Naive B cell (primary cell): ENCODE results near the gene ROBO3. TPM values are rescaled to one million over a fixed set of nuclear protein-coding genes. Genes with fewer than 3 reads are reported as not detected.

Source experiments
- ATAC-seq, 2 donors: fragments of 150-1000 bp; cut with Tn5 transposase; 2 replicates each; pipeline ENCODE4 v1.10.0; 2021; ENCODE audit warnings: low read depth in 2 of 2, mild to moderate bottlenecking in 2 of 2, moderate library complexity in 2 of 2
- DNase-seq: peaks from one replicate; pipeline ENCODE4 v3.0.0; 2022
- H3K27ac Mint-ChIP-seq, 6 donors: one replicate each; pipeline ENCODE4 v1.8.0; 2020 to 2022; ENCODE audit warnings: mild to moderate bottlenecking in 6 of 6, mixed read lengths in 6 of 6, moderate library complexity in 5 of 6, inconsistent platforms in 2 of 6
- H3K27me3 Mint-ChIP-seq, 3 donors: one replicate each; pipeline ENCODE4 v1.8.0; 2021 to 2022; ENCODE audit warnings: mixed read lengths in 3 of 3, mild to moderate bottlenecking in 1 of 3
- H3K36me3 Mint-ChIP-seq, 2 donors: one replicate each; pipeline ENCODE4 v1.8.0; 2020 to 2022; ENCODE audit warnings: mixed read lengths in 2 of 2, inconsistent platforms in 1 of 2, mild to moderate bottlenecking in 1 of 2
- H3K4me1 Mint-ChIP-seq, 3 donors: one replicate each; pipeline ENCODE4 v1.8.0; 2020 to 2022; ENCODE audit warnings: mixed read lengths in 3 of 3, inconsistent platforms in 1 of 3, mild to moderate bottlenecking in 1 of 3, moderate library complexity in 1 of 3
- H3K4me3 Mint-ChIP-seq, 8 donors: one replicate each; pipeline ENCODE4 v1.8.0; 2020 to 2022; ENCODE audit warnings: mild to moderate bottlenecking in 8 of 8, mixed read lengths in 8 of 8, moderate library complexity in 8 of 8, inconsistent platforms in 2 of 8
- H3K9me3 Mint-ChIP-seq, 7 donors: one replicate each; pipeline ENCODE4 v1.8.0; 2020 to 2022; ENCODE audit warnings: mixed read lengths in 7 of 7, mild to moderate bottlenecking in 5 of 7, inconsistent platforms in 2 of 7, moderate library complexity in 1 of 7
- polyA plus RNA-seq, 6 donors: library from polyadenylated mRNA; unstranded; fragments of 300-500 nt; fragmentation: Illumina TruSeq; gene quantifications; one replicate each; pipeline ENCODE4 v1.2.3, GENCODE V29; 2021; ENCODE audit warnings: low read depth in 6 of 6

The ROBO3 gene
- polyA plus RNA-seq, 6 donors from 2014 or later: 0.21 to 2.0 (median 0.69) TPM; not detected in 2

DNA sequence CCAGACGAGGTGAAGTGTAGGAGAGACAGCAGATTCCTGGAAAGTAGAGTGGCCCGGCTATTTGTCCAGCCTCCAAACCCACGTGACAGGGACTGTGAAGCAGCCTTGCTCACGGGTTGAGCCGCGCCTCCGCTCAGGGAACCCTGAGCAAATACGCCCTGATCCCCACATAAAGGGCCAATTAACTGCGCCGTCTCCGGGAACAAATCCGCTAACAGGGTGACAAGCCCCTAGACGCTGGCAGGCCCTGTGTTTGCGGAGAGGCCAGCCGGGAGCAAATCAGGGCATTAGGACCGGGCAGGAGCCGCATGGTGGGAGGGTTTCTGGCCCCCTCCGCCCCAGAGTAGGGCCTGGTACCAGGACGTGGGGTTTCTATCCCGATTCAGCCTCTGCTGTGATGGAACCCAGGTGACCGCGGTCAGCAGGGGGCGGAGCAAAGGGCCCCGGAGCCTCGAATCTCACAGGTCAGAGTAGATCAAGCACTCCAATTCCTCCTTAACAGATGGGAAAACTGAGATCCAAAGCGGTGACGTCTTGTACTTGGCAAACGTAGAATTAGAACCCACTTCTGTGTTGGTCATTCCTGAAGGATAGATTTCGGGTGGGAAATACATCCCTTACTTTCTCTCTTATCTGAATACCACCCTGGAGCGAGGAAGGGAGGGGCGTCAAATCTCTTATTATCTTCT is 2.0 kb upstream of the ROBO3 start:
- no peak overlapping the region for H3K27ac Mint-ChIP-seq
- no peak for ATAC-seq

DNA sequence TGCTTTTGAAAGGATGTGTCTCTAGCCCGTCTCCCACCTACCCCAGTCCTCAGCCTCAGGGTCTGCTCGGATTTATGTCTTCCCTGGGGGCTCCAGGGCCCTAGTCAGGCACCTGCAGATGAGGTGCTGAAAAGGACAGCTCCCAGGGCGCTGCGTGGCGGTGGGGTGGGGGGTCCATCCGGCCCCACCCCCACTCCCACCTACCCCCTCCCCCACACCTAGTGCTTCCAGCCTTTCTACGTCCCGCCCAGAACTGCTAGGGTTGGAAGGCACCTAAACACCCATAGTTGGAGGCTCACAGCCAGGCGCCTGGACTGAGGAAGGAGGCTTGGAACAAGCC is 1.4 kb upstream of the ROBO3 start:
- no peak for ATAC-seq
- no peak overlapping the region for H3K27ac Mint-ChIP-seq

More for the DNA sequence above, 2.0 kb upstream of the ROBO3 start:
- no peak overlapping the region for H3K4me3 Mint-ChIP-seq
- H3K36me3 Mint-ChIP-seq: no peaks in the 10 kb centered on the region
- peaks cover 13 to 45% (median 38%) of the 10 kb centered on the region in 3 donors for H3K4me1 Mint-ChIP-seq
- no peak for DNase-seq
- H3K27me3 Mint-ChIP-seq: peaks cover 58 to 80% (median 66%) of the 10 kb centered on the region in 3 donors
- H3K9me3 Mint-ChIP-seq: peaks cover 0 to 5% (median 0%) of the 10 kb centered on the region in 7 donors

DNA sequence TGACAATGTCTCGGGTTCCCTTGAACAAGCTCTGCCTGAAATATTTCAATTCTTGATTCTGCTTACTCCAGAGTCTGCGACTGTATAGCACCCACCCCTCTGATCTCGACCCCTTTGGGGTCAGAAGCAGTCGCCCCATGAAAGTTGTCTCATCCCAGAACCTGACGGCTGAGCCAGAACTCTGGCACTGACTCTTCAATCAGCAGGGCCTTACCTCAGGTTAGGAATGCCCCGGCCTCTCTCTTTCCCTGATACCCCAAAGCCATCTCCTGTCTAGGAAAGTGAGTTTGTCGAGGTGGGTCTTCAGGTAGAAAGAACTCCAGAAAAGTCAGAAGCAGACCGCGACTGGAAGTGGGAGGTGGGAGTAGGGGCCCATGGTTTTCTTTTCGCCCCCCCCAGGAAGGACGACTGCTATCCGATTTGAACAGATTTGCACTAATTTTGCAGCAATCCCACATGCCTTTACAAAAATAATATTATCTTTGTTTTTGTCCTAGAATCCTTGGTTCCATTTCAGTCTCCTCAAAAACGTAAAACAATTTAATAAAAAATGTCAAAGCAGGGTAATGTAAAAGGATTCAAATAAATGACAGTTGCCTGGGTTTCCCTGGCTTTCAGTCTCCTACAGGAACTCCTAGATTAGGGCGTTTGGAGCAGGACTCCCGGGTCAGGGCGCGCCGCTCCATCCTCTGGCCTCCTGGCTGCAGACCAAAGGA is 898 bp upstream of the ROBO3 start:
- ATAC-seq: no peak
- Mint-ChIP-seq H3K36me3 (no peaks in the 10 kb centered on the region), H3K27ac (no peak overlapping the region), H3K4me1 (peaks cover 17 to 56% (median 47%) of the 10 kb centered on the region in 3 donors), H3K9me3 (peaks cover 0 to 5% (median 0%) of the 10 kb centered on the region in 7 donors), H3K27me3 (peaks cover 63 to 89% (median 76%) of the 10 kb centered on the region in 3 donors), H3K4me3 (peak overlapping the region in 1 of 8 donors; percentile 44)
- no peak for DNase-seq

More for the DNA sequence above, 1.4 kb upstream of the ROBO3 start:
- no peaks in the 10 kb centered on the region for H3K36me3 Mint-ChIP-seq
- peaks cover 63 to 85% (median 71%) of the 10 kb centered on the region in 3 donors for H3K27me3 Mint-ChIP-seq
- peaks cover 0 to 5% (median 0%) of the 10 kb centered on the region in 7 donors for H3K9me3 Mint-ChIP-seq
- H3K4me3 Mint-ChIP-seq: no peak overlapping the region
- DNase-seq: no peak
- H3K4me1 Mint-ChIP-seq: peaks cover 17 to 50% (median 42%) of the 10 kb centered on the region in 3 donors

DNA sequence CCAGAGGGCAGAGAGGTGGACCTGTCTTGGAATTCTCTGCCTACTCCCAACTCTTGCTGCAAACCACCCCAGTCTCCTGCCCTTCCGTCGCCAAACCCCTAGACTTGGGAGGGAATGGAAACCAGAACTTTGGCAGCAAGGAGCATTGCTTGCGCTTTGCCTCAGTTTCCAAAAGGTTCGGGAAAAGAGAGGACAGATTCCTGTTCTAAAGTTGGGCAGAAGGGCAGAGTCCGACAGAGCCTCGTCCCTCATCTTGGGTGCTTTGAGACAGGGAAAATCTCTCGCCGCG is 396 bp upstream of the ROBO3 start:
- no peaks in the 10 kb centered on the region for H3K36me3 Mint-ChIP-seq
- peaks cover 64 to 89% (median 81%) of the 10 kb centered on the region in 3 donors for H3K27me3 Mint-ChIP-seq
- DNase-seq: no peak
- H3K4me1 Mint-ChIP-seq: peaks cover 17 to 58% (median 51%) of the 10 kb centered on the region in 3 donors
- H3K27ac Mint-ChIP-seq: no peak overlapping the region
- H3K4me3 Mint-ChIP-seq: no peak overlapping the region
- peaks cover 0 to 5% (median 0%) of the 10 kb centered on the region in 7 donors for H3K9me3 Mint-ChIP-seq
- no peak for ATAC-seq

DNA sequence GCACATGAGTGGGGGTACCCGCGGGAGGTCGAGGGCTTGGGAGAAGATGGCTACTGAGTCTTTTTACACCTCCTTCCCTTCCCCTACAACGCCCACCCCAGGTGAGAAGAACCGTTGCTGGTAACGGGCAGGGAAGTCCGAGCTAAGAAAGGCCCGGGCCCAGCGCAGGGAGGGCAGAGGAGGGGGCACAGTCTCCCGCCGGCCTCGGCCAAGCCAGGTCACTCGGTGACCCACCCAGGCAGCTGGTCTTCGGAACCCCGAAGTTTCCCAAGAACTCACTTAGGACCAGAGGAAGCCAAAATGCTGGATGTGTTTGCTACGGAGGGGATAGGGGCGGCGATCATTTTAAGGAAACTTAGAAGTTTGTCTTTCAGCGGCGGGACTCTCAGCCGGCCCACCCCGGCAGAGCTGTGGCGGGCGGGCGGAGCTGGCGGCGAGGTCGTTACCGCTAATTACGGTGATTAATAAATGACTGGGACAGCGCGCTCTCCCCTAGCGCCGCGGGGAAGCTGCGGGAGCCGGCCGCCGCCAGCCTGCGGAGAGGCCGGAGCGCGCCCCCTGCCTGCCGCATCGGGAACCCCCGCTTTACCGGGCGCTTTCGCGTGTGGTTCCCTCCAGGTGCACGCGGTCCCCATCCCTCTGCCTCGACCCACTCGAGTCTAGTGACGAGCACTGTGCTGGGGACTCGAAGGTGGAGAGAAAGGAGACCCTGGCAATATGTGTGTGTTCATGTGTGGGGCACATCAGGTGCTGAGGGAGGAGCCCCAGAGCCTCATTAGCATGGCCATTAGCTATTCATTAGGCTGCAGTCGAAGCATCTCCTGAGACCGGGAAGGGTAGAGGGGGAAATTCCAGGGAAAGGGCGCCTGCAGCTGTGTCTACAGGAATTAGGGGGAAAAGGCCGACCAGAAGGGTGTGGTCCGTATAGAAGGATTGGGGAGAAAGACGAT is 945 bp downstream of the ROBO3 start:
- peaks cover 17 to 58% (median 52%) of the 10 kb centered on the region in 3 donors for H3K4me1 Mint-ChIP-seq
- H3K4me3 Mint-ChIP-seq: peak overlapping the region in 7 of 8 donors; percentile 23 to 82 (median 56)
- H3K9me3 Mint-ChIP-seq: peaks cover 0 to 7% (median 0%) of the 10 kb centered on the region in 7 donors
- no peaks in the 10 kb centered on the region for H3K36me3 Mint-ChIP-seq
- peak; percentile 64 to 66 for ATAC-seq
- peak overlapping the region in 2 of 6 donors; percentile 79 to 96 for H3K27ac Mint-ChIP-seq
- peak; percentile 29 for DNase-seq
- peaks cover 66 to 89% (median 82%) of the 10 kb centered on the region in 3 donors for H3K27me3 Mint-ChIP-seq

DNA sequence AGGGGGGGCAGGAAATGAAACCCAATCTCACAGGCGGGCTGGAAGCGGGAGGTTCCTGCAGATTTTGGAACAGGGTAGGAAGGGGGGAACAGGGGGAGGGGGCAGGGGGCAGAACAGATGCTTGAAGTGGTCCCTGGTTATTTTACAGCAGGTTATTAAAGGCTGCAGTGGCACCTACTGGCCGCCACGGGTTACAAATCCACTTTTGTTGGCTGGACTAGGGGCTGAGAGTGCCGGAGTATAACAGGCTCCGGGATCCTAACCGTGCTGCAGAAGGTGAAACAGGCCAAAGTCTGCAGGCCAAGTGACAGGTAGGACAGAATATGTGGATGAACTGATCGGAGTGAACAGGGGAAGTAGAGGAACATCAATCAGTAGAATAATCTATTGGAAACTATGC is 2.5 kb downstream of the ROBO3 start:
- DNase-seq (no peak), ATAC-seq (peak; percentile 32 to 52)
- Mint-ChIP-seq H3K4me3 (peak overlapping the region in 3 of 8 donors; percentile 2 to 73 (median 61)), H3K36me3 (no peaks in the 10 kb centered on the region), H3K4me1 (peaks cover 15 to 55% (median 50%) of the 10 kb centered on the region in 3 donors), H3K27ac (no peak overlapping the region), H3K27me3 (peaks cover 70 to 87% (median 77%) of the 10 kb centered on the region in 3 donors), H3K9me3 (peaks cover 0 to 4% (median 0%) of the 10 kb centered on the region in 7 donors)

DNA sequence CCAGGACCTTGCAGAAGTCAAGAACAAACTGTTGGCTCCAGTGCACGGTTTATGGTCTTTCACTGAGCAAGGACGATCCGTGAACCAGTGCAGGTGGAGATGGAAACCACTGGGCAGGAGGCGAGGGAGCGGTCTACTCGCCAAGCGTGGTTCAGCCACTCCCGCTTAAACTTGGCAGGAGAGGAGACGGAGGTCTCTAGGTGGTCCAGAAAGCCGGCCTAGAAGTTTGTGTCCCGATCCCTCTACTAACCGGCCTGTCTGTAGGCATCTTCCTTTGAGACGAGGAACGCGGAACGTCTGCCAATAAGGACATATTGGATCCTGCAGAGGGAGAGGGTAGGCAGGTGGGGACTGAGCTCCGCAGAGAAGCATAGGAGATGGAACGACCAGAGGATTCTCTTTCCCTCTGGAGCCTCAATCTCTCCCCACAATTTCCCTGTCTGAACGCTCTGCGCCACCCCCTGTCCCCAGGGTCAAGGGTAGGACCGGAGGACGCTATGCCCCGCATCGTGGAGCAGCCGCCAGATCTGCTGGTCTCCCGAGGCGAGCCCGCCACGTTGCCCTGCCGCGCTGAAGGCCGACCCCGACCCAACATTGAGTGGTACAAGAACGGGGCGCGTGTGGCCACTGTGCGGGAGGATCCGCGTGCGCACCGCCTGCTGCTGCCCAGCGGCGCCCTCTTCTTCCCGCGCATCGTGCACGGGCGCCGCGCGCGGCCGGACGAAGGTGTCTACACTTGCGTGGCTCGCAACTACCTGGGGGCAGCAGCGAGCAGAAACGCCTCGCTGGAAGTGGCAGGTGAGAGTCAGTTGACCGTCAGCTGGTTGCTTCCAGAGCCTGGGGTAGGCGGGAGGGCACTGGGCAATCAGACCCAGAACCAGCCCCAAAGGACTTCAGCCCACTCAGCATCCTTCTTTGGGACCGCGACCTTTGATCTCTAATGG is 3.4 kb downstream of the ROBO3 start:
- Mint-ChIP-seq H3K27me3 (peaks cover 70 to 87% (median 77%) of the 10 kb centered on the region in 3 donors), H3K36me3 (no peaks in the 10 kb centered on the region), H3K4me1 (peaks cover 11 to 46% (median 42%) of the 10 kb centered on the region in 3 donors), H3K4me3 (peak overlapping the region in 3 of 8 donors; percentile 4 to 47 (median 32)), H3K9me3 (peaks cover 0 to 4% (median 0%) of the 10 kb centered on the region in 7 donors), H3K27ac (no peak overlapping the region)
- DNase-seq (no peak), ATAC-seq (no peak)

DNA sequence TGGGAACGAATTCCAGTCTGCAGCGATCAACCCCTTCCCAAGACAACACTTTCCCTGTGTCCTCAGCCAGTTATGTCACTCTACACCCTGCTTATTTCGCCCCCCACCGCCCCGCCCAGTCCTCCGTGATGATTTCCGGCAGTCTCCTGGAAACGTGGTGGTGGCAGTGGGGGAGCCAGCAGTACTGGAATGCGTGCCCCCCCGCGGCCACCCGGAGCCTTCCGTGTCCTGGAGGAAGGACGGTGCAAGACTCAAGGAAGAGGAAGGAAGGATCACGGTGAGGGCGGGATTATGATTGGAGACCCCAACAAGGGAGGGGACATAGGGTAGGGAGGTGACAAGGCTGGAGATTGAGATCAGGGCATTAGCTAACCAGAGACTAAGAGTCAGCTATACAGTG is 4.1 kb downstream of the ROBO3 start:
- peaks cover 70 to 87% (median 77%) of the 10 kb centered on the region in 3 donors for H3K27me3 Mint-ChIP-seq
- DNase-seq (no peak), ATAC-seq (no peak)
- H3K36me3 Mint-ChIP-seq: no peaks in the 10 kb centered on the region
- peaks cover 0 to 4% (median 0%) of the 10 kb centered on the region in 7 donors for H3K9me3 Mint-ChIP-seq
- H3K4me3 Mint-ChIP-seq: peak overlapping the region in 2 of 8 donors; percentile 20 to 32
- H3K27ac Mint-ChIP-seq: no peak overlapping the region
- peaks cover 11 to 39% (median 38%) of the 10 kb centered on the region in 3 donors for H3K4me1 Mint-ChIP-seq

DNA sequence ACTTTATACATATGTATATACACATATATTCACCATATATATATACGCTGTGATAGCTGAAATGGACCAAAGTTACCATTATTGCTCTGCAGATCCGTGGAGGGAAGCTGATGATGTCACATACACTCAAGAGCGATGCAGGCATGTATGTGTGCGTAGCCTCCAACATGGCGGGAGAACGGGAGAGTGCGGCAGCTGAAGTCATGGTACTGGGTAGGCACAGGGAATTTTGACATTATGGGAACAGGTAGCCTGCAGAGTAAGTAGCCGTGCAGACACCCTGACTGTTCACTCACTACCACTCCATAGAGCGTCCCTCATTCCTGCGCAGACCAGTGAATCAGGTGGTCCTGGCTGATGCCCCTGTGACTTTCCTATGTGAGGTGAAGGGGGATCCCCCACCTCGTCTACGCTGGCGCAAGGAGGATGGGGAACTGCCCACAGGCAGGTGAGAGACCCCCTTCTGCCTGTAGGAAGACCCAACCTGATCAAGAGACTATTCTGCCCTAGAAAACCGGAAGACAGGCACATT is 4.7 kb downstream of the ROBO3 start:
- DNase-seq (no peak), ATAC-seq (no peak)
- Mint-ChIP-seq H3K4me3 (peak overlapping the region in 1 of 8 donors; percentile 36), H3K9me3 (peaks cover 0 to 4% (median 0%) of the 10 kb centered on the region in 7 donors), H3K4me1 (peaks cover 14 to 39% (median 35%) of the 10 kb centered on the region in 3 donors), H3K27ac (no peak overlapping the region), H3K36me3 (no peaks in the 10 kb centered on the region), H3K27me3 (peaks cover 68 to 92% (median 81%) of the 10 kb centered on the region in 3 donors)

DNA sequence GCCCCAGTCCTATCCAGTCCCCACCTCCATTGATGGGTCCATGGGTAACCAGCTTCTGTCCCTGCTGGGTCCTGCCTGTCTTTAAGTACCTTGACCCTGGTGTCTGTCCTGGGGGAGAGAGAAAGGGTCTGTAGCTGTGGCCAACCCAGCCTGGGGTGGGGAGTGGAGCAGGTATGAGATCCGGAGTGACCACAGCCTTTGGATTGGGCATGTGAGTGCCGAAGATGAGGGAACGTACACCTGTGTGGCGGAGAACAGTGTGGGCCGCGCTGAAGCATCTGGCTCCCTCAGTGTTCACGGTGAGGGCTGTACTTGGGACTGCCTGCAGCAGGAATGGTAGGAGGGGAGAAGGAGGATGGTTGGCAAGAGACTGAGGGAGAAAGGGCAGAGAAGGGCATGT is 5.2 kb downstream of the ROBO3 start:
- H3K27ac Mint-ChIP-seq: no peak overlapping the region

DNA sequence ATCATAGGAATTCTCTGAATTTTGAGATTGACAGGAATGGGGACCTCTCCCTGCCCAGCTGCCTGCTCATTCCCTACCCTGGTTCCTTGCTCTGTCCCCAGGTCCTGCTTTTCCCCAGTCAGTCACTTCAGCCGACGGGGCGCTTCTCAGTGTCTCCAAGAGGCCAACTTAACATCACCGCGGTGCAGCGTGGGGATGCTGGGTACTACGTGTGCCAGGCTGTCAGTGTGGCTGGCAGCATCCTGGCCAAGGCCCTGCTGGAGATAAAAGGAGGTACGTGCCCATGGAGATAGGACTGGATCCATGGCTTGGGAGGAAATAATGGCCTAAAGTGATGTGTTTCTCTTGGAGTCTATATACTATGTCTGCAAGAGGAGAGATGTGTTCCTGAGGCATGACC is 7.0 kb downstream of the ROBO3 start:
- DNase-seq: no peak
- Mint-ChIP-seq H3K9me3 (peaks cover 0 to 3% (median 0%) of the 10 kb centered on the region in 7 donors), H3K4me3 (no peak overlapping the region), H3K36me3 (peaks cover 0 to 3% of the 10 kb centered on the region in 2 donors), H3K4me1 (peaks cover 25 to 33% (median 31%) of the 10 kb centered on the region in 3 donors), H3K27ac (no peak overlapping the region), H3K27me3 (peaks cover 67 to 92% (median 86%) of the 10 kb centered on the region in 3 donors)
- ATAC-seq: no peak

More for the DNA sequence above, 5.2 kb downstream of the ROBO3 start:
- Mint-ChIP-seq H3K9me3 (peaks cover 0 to 4% (median 0%) of the 10 kb centered on the region in 7 donors), H3K4me3 (peak overlapping the region in 2 of 8 donors; percentile 36 to 78), H3K27me3 (peaks cover 68 to 96% (median 86%) of the 10 kb centered on the region in 3 donors), H3K36me3 (no peaks in the 10 kb centered on the region), H3K4me1 (peaks cover 20 to 39% (median 35%) of the 10 kb centered on the region in 3 donors)
- DNase-seq: no peak
- ATAC-seq: no peak

DNA sequence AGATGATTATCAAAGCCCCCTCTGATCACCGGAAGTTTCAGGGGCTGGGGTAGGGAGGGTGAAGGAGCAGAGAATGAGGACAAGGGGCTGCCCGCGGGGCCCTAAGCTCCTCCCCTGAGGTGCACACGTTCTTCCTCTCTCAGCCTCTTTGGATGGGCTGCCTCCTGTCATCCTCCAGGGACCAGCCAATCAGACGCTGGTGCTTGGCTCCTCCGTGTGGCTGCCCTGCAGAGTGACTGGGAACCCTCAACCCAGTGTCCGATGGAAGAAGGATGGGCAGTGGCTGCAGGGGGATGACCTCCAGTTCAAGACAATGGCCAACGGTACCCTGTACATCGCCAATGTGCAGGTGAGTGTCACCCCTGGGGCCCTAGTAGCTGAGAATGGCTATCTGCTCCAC is 7.5 kb downstream of the ROBO3 start:
- no peak for ATAC-seq
- no peak for DNase-seq
- Mint-ChIP-seq H3K4me3 (no peak overlapping the region), H3K27me3 (peaks cover 68 to 92% (median 86%) of the 10 kb centered on the region in 3 donors), H3K27ac (no peak overlapping the region), H3K9me3 (peaks cover 0 to 3% (median 0%) of the 10 kb centered on the region in 7 donors), H3K4me1 (peaks cover 28 to 33% (median 31%) of the 10 kb centered on the region in 3 donors), H3K36me3 (peaks cover 0 to 8% of the 10 kb centered on the region in 2 donors)
